Stimulated activated CD8-positive, alpha-beta memory T cell treated with anti-CD3 and anti-CD28 coated beads, Interleukin-4, amount 100 ng/mL, for 1 hour (primary cell): ENCODE data around the gene GUCA1A.

Experiments used
- DNase-seq, 2 donors: peaks; one replicate each; pipeline ENCODE4 v3.0.0-alpha.2; 2020; ENCODE audit warnings: low read depth in 2 of 2, low spot score in 1 of 2

The GUCA1A gene

GRCh38 chr6:42173101-42173500, at the start of gene GUCA1A:
Gene GUCA1A (plus strand): TSS chr6:42173364. CDS start chr6:42173614, 250 bp downstream.
- no peak for DNase-seq

- no peak for DNase-seq
These were observed 49.6 kb upstream of the GUCA1A start for GRCh38 chr6:42123379-42124103.

- no peak for DNase-seq
These were observed 48.8 kb upstream of the GUCA1A start for GRCh38 chr6:42124223-42124836.

- no peak for DNase-seq
These were observed 47.9 kb upstream of the GUCA1A start for GRCh38 chr6:42125231-42125630.

- no peak for DNase-seq
These were observed 47.5 kb upstream of the GUCA1A start for GRCh38 chr6:42125663-42126062.

- DNase-seq: no peak
These were observed 44.5 kb upstream of the GUCA1A start for GRCh38 chr6:42128460-42129359.

GRCh38 chr6:42129360-42129676, 43.8 kb upstream of the GUCA1A start:
- no peak for DNase-seq

GRCh38 chr6:42131531-42131930, 41.6 kb upstream of the GUCA1A start:
- no peak for DNase-seq

- no peak for DNase-seq
These were observed 39.2 kb upstream of the GUCA1A start for GRCh38 chr6:42133926-42134325.

GRCh38 chr6:42135161-42135560, 38.0 kb upstream of the GUCA1A start:
- no peak for DNase-seq

GRCh38 chr6:42135722-42136121, 37.4 kb upstream of the GUCA1A start:
- DNase-seq: no peak

GRCh38 chr6:42136508-42137193, 36.5 kb upstream of the GUCA1A start:
- DNase-seq: no peak

- DNase-seq: no peak
These were observed 35.9 kb upstream of the GUCA1A start for GRCh38 chr6:42137194-42137753.

GRCh38 chr6:42138190-42138589, 35.0 kb upstream of the GUCA1A start:
- no peak for DNase-seq

GRCh38 chr6:42138630-42139619, 34.2 kb upstream of the GUCA1A start:
- DNase-seq: no peak

GRCh38 chr6:42140032-42140431, 33.1 kb upstream of the GUCA1A start:
- no peak for DNase-seq

- no peak for DNase-seq
These were observed 32.2 kb upstream of the GUCA1A start for GRCh38 chr6:42140756-42141602.

- DNase-seq: no peak
These were observed 31.5 kb upstream of the GUCA1A start for GRCh38 chr6:42141603-42142117.
